ENCODE measurements around the gene THADA.

Gene THADA

GRCh38 chr2:43444989-43445645 is 150.7 kb downstream of the THADA start:
- DNase-seq (ENCODE audit: low read depth in 2 of 2): no peak

- no peak for DNase-seq (ENCODE audit: low read depth in 2 of 2)
Measured at GRCh38 chr2:43443282-43443681, 152.6 kb downstream of the THADA start.

- no peak for DNase-seq (ENCODE audit: low read depth in 2 of 2)
Measured at GRCh38 chr2:43441195-43441594, 154.6 kb downstream of the THADA start.

- DNase-seq (ENCODE audit: low read depth in 2 of 2): no peak
Measured at GRCh38 chr2:43438858-43439655, 156.8 kb downstream of the THADA start.

- no peak for DNase-seq (ENCODE audit: low read depth in 2 of 2)
Measured at GRCh38 chr2:43438342-43438741, 157.5 kb downstream of the THADA start.

- no peak for DNase-seq (ENCODE audit: low read depth in 2 of 2)
Measured at GRCh38 chr2:43437363-43437762, 158.5 kb downstream of the THADA start.

GRCh38 chr2:43436431-43436830 is 159.4 kb downstream of the THADA start:
- no peak for DNase-seq (ENCODE audit: low read depth in 2 of 2)

- no peak for DNase-seq (ENCODE audit: low read depth in 2 of 2)
Measured at GRCh38 chr2:43435746-43436145, 160.1 kb downstream of the THADA start.

GRCh38 chr2:43430489-43430888 is 165.3 kb downstream of the THADA start:
- DNase-seq (ENCODE audit: low read depth in 2 of 2): no peak

- DNase-seq (ENCODE audit: low read depth in 2 of 2): no peak
Measured at GRCh38 chr2:43429369-43429768, 166.5 kb downstream of the THADA start.

- DNase-seq (ENCODE audit: low read depth in 2 of 2): no peak
Measured at GRCh38 chr2:43427032-43427424, 168.8 kb downstream of the THADA start.

GRCh38 chr2:43426305-43427031 is 169.4 kb downstream of the THADA start:
- peak; percentile 38 to 47 for DNase-seq (ENCODE audit: low read depth in 2 of 2)

- no peak for DNase-seq (ENCODE audit: low read depth in 2 of 2)
Measured at GRCh38 chr2:43425659-43426058, 170.2 kb downstream of the THADA start.

- DNase-seq (ENCODE audit: low read depth in 2 of 2): no peak
Measured at GRCh38 chr2:43424262-43425207, 171.3 kb downstream of the THADA start.

- no peak for DNase-seq (ENCODE audit: low read depth in 2 of 2)
Measured at GRCh38 chr2:43423941-43424261, 171.9 kb downstream of the THADA start.

- DNase-seq (ENCODE audit: low read depth in 2 of 2): no peak
Measured at GRCh38 chr2:43421194-43421593, 174.6 kb downstream of the THADA start.

- no peak for DNase-seq (ENCODE audit: low read depth in 2 of 2)
Measured at GRCh38 chr2:43420389-43420801, 175.4 kb downstream of the THADA start.

GRCh38 chr2:43419876-43420275 is 176.0 kb downstream of the THADA start:
- DNase-seq (ENCODE audit: low read depth in 2 of 2): no peak

- DNase-seq (ENCODE audit: low read depth in 2 of 2): no peak
Measured at GRCh38 chr2:43419243-43419642, 176.6 kb downstream of the THADA start.

- no peak for DNase-seq (ENCODE audit: low read depth in 2 of 2)
Measured at GRCh38 chr2:43418680-43419079, 177.2 kb downstream of the THADA start.

GRCh38 chr2:43417300-43417699 is 178.5 kb downstream of the THADA start:
- DNase-seq (ENCODE audit: low read depth in 2 of 2): no peak

GRCh38 chr2:43415592-43415991 is 180.2 kb downstream of the THADA start:
- DNase-seq (ENCODE audit: low read depth in 2 of 2): no peak
